GM21447 (cell line): ENCODE data around the gene MPZL1.

Source experiments
- ATAC-seq: cut with Tn5 transposase; IDR thresholded peaks from one replicate; pipeline ENCODE4 v1.9.1; 2021; ENCODE audit not compliant: unreplicated experiment

The MPZL1 gene

GRCh38 chr1:167748906-167749305 lies 27.1 kb downstream of the MPZL1 start:
- no peak for ATAC-seq

- ATAC-seq: no peak
Measured at GRCh38 chr1:167749741-167750140, 28.0 kb downstream of the MPZL1 start.

DNA sequence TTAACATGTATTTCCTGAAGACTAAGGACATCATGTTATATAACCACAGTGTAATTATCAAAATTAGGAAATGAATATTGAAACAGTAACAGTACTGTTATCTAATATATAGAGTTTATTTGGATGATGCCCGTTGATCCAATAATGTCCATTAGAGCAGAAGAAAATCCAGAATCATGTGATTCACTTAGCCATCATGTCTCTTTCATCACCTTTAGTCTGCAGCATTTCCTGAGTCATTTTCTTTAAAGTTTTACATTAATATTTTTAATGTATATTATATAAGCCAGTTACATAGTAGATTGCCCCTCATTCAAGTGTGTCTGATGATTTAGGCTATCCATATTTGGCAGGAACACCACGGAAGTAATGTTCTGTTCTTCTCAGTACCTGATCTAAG lies 28.9 kb downstream of the MPZL1 start:
- ATAC-seq: no peak

DNA sequence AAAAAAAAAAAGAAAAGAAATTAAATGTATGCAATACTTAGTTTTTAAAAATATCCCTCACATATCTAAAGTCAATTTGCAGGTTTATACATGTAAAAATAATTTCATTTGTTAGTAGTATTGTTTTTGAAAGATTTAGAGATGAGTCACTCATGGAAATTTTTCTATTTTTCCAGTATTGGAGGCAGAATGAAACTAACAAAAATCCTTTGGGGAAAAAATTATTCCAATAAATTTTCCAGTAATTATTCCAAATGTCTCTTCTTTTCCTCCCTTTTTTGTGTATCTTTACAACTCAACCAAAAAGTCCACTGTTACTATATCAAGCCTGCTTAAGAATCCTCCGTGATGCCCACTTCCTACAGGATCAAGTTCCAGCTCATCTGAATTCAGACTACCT lies 29.9 kb downstream of the MPZL1 start:
- no peak for ATAC-seq

DNA sequence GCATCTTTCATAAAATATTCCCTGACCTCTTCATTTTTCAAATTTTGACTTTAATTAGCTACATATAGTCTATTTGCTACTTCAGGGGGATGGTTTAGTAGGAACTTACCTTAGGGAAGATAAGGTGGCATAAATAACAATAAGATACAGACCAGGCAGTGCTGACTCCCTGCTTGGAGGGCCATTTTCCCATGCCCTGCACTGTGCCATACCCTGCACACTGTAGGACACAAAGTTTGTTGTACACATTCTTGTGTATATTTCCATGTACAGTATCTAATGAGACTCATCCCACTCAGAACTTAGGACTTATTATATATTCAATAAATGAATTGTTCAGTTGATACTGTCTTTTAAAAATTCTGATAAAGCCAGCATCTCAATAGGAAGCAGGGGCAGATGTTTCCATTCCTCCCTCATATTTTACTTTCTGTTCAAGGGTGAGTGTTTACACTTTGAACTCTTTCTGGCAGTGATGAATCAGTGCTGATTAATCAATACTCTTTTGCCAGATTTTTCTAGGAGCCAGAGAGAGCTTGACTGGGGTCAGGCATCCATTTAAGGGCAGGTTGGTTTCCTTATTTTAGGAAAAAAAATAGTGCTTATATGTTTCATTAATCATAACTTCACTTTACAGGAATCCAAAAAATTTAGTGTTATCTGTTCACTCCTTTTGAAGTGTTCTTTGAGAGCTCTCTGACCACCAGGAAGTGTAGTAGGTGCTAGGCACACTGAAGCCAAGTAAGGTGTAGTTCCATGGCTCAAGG lies 30.6 kb downstream of the MPZL1 start:
- peak; percentile 21 for ATAC-seq

- ATAC-seq: no peak
Measured at GRCh38 chr1:167755654-167756053, 33.9 kb downstream of the MPZL1 start.

- ATAC-seq: no peak
Measured at GRCh38 chr1:167756730-167757405, 35.1 kb downstream of the MPZL1 start.

DNA sequence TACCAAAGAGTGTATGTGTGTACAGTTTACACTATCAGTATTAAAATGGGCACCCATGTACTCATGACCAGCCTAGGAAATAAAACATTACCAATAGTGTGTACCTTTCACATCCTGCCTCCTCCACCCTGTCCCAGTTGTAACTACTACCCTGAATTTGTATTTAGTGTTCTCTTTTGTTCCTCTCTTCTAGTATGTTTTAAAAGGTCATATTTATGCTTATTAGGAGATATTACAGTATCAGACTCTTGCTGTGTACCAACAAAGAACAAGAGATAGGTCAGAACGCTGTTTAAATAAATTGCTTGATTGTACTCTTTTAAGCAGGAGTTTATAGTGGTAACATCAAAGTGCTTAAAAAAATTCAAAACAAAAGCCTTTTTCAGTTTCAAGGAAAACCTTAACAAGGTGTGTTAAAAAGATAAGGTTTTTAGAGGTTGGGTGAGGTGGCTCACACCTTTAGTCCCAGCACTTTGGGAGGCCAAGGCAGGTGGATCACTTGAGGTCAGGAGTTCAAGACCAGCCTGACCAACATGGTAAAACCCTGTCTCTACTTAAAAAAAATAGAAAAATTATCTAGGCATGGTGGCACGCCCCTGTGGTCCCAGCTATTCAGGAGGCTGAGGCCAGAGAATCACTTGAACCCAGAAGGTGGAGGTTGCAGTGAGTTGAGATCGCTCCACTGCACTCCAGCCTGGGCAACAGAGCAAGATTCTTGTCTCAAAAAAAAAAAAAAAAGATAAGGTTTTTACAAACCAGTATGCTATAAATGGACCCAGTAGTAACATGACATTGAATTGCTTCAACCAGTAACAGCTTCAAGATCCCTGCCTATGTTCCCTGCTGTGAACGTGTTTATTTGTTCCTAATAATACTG lies 35.9 kb downstream of the MPZL1 start:
- no peak for ATAC-seq

DNA sequence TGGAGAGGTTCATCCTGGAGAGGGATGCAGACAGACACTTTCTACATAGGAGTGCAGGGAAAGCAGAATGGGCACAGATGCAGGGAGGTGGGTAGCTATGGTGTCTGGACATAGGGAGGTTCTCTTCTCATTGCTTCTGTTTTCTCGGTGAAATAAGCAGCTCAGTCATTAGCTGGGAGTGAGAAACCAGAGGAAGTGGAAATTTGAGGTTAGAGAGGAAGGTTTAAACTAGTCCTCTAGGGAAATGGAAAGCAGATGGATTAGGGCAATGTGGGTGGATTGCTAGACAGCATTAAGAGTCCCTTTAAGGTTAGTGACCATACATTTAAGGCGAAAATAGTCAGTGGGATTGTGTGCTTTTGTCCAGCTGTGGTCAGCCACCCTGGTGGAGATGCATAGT lies 39.6 kb downstream of the MPZL1 start:
- ATAC-seq: no peak

DNA sequence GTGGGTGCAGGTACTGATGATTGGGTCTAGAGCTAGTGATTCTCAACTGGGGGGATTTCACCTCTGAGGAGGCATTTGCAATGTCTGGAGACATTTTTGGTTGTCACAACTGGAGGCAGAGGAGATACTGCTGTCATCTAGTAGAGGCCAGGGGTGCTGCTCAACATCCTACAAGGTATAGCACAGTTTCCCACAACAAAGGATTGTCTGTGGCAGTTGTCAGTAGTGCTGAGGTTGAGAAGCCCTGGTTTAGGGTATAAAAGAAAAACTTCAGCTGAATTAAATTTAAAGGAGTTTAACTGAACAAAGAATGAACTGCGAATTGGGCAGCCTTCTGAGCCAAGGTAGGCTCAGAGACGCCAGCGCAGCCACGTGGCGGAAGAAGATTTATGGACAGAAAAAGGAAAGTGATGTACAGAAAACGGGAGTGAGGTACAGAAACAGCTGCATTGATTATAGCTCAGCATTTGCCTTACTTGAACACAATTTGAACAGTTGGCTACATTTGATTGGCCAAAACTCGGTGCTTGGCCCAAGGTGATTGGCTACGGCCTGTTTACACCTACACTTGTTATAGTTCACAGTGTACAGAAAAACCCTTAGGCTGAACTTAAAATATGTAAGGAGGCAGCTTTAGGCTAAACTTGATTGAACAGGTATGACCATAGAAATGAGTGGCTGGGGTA lies 40.4 kb downstream of the MPZL1 start:
- no peak for ATAC-seq

DNA sequence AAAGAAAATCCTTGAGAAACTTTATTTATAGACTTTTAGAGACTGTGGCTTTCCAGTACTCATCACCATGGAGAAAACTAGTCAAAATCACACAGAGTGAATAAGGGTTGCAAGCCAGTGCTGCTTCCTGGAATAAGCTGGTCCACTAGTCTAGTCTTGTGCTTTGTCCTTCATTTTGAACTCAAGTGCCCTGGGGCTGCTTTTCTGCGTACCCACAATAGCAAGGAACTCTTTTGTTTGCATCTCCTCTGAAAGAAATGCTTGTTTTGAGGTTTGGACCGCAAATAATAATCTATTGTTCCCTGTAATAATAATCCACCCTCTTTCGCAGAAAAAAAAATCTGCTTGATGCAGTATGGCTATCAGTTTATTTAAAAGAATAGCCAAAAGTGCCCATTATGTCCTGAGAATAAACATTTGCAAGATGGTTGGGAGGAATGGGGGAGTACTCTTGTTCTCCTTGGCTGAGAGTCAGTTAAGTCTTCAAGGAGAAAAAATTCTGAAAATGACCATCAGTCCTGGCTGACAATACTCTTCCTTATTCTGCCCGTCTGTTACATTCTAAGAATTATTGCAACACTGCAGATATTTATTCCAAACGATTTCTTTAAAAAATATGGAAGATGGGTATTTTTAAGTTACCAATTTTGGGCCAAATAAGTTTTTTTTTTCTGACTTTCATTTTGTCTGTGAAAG lies 41.9 kb downstream of the MPZL1 start:
- ATAC-seq: no peak

GRCh38 chr1:167764458-167765330 lies 42.9 kb downstream of the MPZL1 start:
- ATAC-seq: no peak

GRCh38 chr1:167765496-167765895 lies 43.7 kb downstream of the MPZL1 start:
- ATAC-seq: no peak

- no peak for ATAC-seq
Measured at GRCh38 chr1:167766538-167766937, 44.8 kb downstream of the MPZL1 start.

- no peak for ATAC-seq
Measured at GRCh38 chr1:167767761-167768160, 46.0 kb downstream of the MPZL1 start.

GRCh38 chr1:167770127-167770526 lies 48.3 kb downstream of the MPZL1 start:
- ATAC-seq: no peak

DNA sequence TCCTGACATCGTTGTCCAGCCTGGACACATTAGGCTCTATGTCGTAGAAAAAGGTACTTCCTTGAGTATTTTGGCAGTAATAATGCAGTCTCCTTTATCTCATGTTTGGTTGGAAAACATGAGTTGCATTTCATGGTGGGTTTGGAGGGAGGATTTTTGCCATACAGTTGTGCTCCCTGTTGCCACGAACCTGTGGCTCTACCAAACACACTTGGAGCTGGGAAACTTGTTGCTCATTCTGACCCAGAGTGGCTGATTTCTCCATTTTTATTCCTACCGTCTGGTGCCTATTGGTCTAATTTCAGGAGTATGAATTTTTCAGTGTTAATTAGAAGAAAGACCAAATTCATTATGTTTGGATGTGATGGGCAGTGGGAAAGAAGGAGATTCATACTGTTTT lies 50.7 kb downstream of the MPZL1 start:
- ATAC-seq: no peak

DNA sequence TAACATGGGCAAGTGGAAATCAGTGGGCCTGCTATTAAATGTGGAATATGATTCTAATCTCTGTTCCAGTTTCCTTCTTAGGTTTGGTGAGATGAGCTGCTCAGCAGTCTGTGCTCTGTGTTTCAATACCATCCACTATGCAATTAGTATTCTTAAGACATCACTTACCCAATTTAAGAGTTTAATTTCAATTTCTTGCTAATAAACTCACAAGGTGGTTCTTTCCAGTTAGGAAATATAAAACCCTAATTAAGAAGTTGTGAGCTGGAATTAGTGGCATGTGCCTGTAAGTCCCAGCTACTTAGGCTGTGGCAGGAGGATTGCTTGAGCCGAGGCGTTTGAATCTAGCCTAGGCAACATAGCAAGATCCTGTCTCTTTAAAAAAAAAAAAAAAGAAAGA lies 51.7 kb downstream of the MPZL1 start:
- ATAC-seq: no peak

DNA sequence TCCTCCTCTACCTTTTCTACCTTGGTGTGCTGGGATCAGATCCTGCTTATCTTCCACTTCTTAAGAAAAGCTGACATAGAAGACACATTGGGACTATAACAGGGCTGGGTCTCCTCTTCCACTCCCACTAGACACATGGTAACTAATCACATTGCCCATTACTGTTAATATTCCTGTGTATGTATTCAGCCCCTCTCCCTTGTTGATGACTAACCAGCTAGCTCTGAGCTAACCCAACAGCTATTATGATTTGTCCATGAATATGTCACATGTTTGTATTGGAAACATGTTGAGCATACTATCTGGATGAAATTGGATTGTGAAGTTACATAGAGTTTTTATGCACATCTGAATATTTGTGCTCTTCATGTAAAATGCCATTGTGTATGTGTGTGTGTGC lies 52.9 kb downstream of the MPZL1 start:
- no peak for ATAC-seq

DNA sequence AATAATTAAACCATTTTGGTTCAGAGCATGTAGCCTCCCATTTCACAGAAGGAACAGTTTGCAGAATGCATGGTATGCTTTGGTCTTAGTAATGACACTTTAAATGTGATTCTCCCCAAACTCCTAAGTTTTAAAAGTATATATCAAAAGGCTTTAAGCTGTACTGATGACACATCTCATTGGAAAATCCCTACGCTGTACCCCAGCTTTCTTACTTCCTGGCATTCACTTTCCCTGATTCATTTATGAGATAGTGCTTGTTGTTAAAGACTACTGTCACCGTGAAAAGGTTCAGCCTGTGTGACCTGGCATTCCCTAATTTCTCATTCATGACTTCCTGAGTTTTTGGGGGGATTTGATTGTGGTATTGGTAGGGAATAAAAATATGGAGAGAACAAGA lies 53.4 kb downstream of the MPZL1 start:
- ATAC-seq: no peak
